Activated T-cell treated with anti-CD3 and anti-CD28 coated beads for 24 hours (primary cell): Measurements from ENCODE around the gene TMEM253.

Experiments
- DNase-seq: peaks from one replicate; pipeline ENCODE4 v3.0.0-alpha.2; 2020; ENCODE audit warnings: low read depth

The TMEM253 gene

GRCh38 chr14:21090940-21091663 lies 9.8 kb upstream of the TMEM253 start:
- no peak for DNase-seq

GRCh38 chr14:21091821-21092272 lies 9.0 kb upstream of the TMEM253 start:
- DNase-seq, result no peak

- peak; percentile 85 for DNase-seq
These were observed 8.4 kb upstream of the TMEM253 start for GRCh38 chr14:21092273-21093011.

GRCh38 chr14:21093018-21093417 lies 7.8 kb upstream of the TMEM253 start:
- no peak for DNase-seq

- no peak for DNase-seq
These were observed 6.8 kb upstream of the TMEM253 start for GRCh38 chr14:21093769-21094681.

- no peak for DNase-seq
These were observed 5.2 kb upstream of the TMEM253 start for GRCh38 chr14:21095430-21096205.

GRCh38 chr14:21096438-21096837 lies 4.4 kb upstream of the TMEM253 start:
- DNase-seq, result no peak

GRCh38 chr14:21096978-21097635 lies 3.8 kb upstream of the TMEM253 start:
- no peak for DNase-seq

GRCh38 chr14:21097636-21098075 lies 3.2 kb upstream of the TMEM253 start:
- no peak for DNase-seq

GRCh38 chr14:21098076-21098891 lies 2.6 kb upstream of the TMEM253 start, which contains the start of gene ZNF219:
TSS of gene ZNF219 (minus strand) at chr14:21098655. CDS start at chr14:21093591, 5,064 bp downstream.
- DNase-seq, result no peak

GRCh38 chr14:21098892-21099595 lies 1.8 kb upstream of the TMEM253 start:
- DNase-seq, result no peak

GRCh38 chr14:21099596-21099985 lies 1.3 kb upstream of the TMEM253 start:
- no peak for DNase-seq

GRCh38 chr14:21101802-21102413 lies 1.0 kb downstream of the TMEM253 start:
- DNase-seq, result no peak

- no peak for DNase-seq
These were observed 1.9 kb downstream of the TMEM253 start for GRCh38 chr14:21102521-21103410.

GRCh38 chr14:21103411-21103709 lies 2.5 kb downstream of the TMEM253 start:
- DNase-seq, result no peak

- DNase-seq, result peak; percentile 91
These were observed 3.0 kb downstream of the TMEM253 start for GRCh38 chr14:21103710-21104447.

GRCh38 chr14:21104448-21105060 lies 3.7 kb downstream of the TMEM253 start:
- DNase-seq, result peak; percentile 62
